ENCODE measurements around the gene CLDN20. TPM values are rescaled to one million over a fixed set of nuclear protein-coding genes. Genes with fewer than 3 reads are reported as not detected.
A peak's percentile ranks its signal among the peaks of the same experiment; 100 is the strongest.

Gene CLDN20
- polyA plus RNA-seq, 1 of the 3 experiments (the other 2 are of a cell fraction), result 0.07 TPM

GRCh38 chr6:155274106-155274505, 10.3 kb downstream of the CLDN20 start (continued):
- no peak for TF ChIP-seq ZBTB33 (IDR thresholded peaks at IDR 0.05; ENCODE audit: borderline replicate concordance, low read depth)
- TF ChIP-seq TCF12 (IDR thresholded peaks at IDR 0.05), result peak; percentile 66
- no peak for TF ChIP-seq YY1 (IDR thresholded peaks at IDR 0.05; ENCODE audit: low read depth)

GRCh38 chr6:155274533-155274932, 10.7 kb downstream of the CLDN20 start:
- Histone ChIP-seq H3K9me3 (no peaks in the 10 kb centered on the region), H3K9ac (peak overlapping the region; percentile 49; the same call in 1 of the 2 replicates), H3K79me2 (ENCODE audit: insufficient read depth) (peaks cover 16% of the 10 kb centered on the region; the same call in 1 of the 2 replicates), H3K27me3 (ENCODE audit: insufficient read depth) (no peaks in the 10 kb centered on the region), H3K4me2 (peak overlapping the region; percentile 48; the same call in 1 of the 2 replicates), H3K27ac (ENCODE audit: low read depth in 2 of 2, low read length in 1 of 2) (peak overlapping the region; percentile 93 to 98), H3F3A (replicated peaks; ENCODE audit: insufficient read depth) (peaks cover 55% of the 10 kb centered on the region), H2AFZ (ENCODE audit: low read depth) (peak overlapping the region; percentile 27; the same call in 1 of the 2 replicates), H3K36me3 (replicated peaks in 1 of 2; ENCODE audit: control insufficient read depth in 1 of 2, insufficient read depth in 2 of 2, low read length in 1 of 2) (peaks cover 10 to 15% of the 10 kb centered on the region in 2 experiments), H3K9me2 (no peaks in the 10 kb centered on the region), H3K4me3 (ENCODE audit: low read depth in 2 of 2, low read length in 1 of 2) (no peak overlapping the region), H3K4me1 (ENCODE audit: control insufficient read depth in 1 of 2, insufficient read depth in 2 of 2, low read depth in 1 of 2, low read length in 1 of 2) (peaks cover 38 to 80% of the 10 kb centered on the region in 2 experiments), H4K20me1 (ENCODE audit: insufficient read depth) (no peaks in the 10 kb centered on the region)
- POLR2A ChIA-PET, result no interaction called here
- no peak for DNase-seq
- WGBS (ENCODE audit: low lambda C conversion rate), result 28% methylated on average over 1 of the region's 1 CpG
- CTCF ChIA-PET, result interaction anchor here (1.2 to 4.2 kb wide), 3 partner anchors 13 to 347 kb away, joined by 3 to 26 read pairs (median 4); no protein-coding TSS in a partner anchor
- peak; percentile 38; the same call in 1 of the 2 replicates for TF ChIP-seq JUND (IDR thresholded peaks at IDR 0.05)
- no peak for TF ChIP-seq IRF3 (IDR thresholded peaks at IDR 0.05; ENCODE audit: low read depth, low read length)
- no peak for TF ChIP-seq TAF1 (IDR thresholded peaks at IDR 0.05; ENCODE audit: borderline replicate concordance, low read depth, low read length)
- no peak for TF ChIP-seq RCOR1 (IDR thresholded peaks at IDR 0.05; ENCODE audit: low read length)
- TF ChIP-seq RFX5 (IDR thresholded peaks at IDR 0.05; ENCODE audit: low read length), result no peak
- peak; percentile 35; the same call in 1 of the 2 replicates for TF ChIP-seq FOSL2 (IDR thresholded peaks at IDR 0.05; ENCODE audit: borderline replicate concordance, low read depth)
- TF ChIP-seq FOXM1 (IDR thresholded peaks at IDR 0.05; ENCODE audit: low read depth), result no peak
- TF ChIP-seq GATA2 (CRISPR knock-in tag; IDR thresholded peaks at IDR 0.05), result no peak
- no peak for TF ChIP-seq MXI1 (IDR thresholded peaks at IDR 0.05; ENCODE audit: low read depth, low read length)
- no peak for TF ChIP-seq GABPA (IDR thresholded peaks at IDR 0.05; ENCODE audit: low read depth)
- TF ChIP-seq PBX3 (IDR thresholded peaks at IDR 0.05), result no peak
- no peak for TF ChIP-seq SIN3A (IDR thresholded peaks at IDR 0.05; ENCODE audit: borderline replicate concordance, low read depth, low read length)
- no peak for TF ChIP-seq TEAD4 (IDR thresholded peaks at IDR 0.05; ENCODE audit: borderline replicate concordance, insufficient read depth)
- TF ChIP-seq CHD2 (IDR thresholded peaks at IDR 0.05; ENCODE audit: low read length, partially characterized antibody), result no peak
- TF ChIP-seq RAD21 (IDR thresholded peaks at IDR 0.05; ENCODE audit: low read length), result no peak
- no peak for TF ChIP-seq MEF2A (IDR thresholded peaks at IDR 0.05; ENCODE audit: borderline replicate concordance, low read depth)

Data from SK-N-SH (cell line).